ENCODE measurements around the gene CDC42BPA.

Gene CDC42BPA

DNA sequence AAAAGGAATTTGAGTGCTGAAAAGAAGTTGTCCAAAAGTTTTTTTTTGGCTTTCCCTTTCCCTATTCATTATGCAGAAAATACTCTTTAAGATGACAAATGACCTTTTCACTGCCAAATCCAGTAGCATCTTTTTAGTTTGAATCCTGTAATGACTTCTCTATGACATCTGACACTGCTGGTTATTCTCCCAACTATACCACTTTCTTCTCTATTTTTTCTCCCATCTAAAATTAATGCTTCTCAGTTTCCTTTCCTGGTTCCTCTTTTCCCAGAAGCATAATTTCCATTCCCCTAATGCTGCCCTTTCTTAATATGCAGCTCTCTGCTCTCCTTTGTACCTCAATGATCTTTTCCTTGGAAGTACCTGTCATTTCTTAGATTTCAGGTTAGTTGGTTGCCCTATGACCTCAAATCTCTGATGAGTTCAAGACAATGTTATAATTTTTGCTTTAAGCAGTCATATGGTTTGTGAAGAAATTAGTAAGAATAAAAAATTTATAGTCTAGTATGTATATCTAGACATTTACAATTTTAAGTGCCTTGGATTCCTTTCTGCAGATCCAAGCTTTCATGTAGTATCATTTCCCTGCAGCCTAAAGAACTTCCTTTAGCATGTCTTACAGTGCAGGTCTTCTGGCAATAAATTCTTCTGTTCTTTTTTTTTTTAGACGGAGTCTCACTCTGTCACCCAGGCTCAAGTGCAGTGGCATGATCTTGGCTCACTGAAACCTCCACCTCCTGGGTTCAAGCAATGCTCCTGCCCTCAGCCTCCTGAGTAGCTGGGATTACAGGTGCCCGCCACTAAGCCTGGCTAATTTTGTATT, 150.8 kb downstream of the CDC42BPA start:
- Histone ChIP-seq H3K27ac (no peak overlapping the region), H3K9me3 (no peaks in the 10 kb centered on the region), H3K4me3 (ENCODE audit: low read depth in 1 of 2, low read length in 1 of 2) (no peak overlapping the region), H3K36me3 (no peaks in the 10 kb centered on the region), H3K27me3 (no peaks in the 10 kb centered on the region), H3K4me1 (ENCODE audit: control insufficient read depth in 1 of 2, insufficient read depth in 1 of 2, low read depth in 1 of 2, low read length in 1 of 2) (no peaks in the 10 kb centered on the region)
- no peak for TF ChIP-seq CTCF (IDR thresholded peaks at IDR 0.05)

DNA sequence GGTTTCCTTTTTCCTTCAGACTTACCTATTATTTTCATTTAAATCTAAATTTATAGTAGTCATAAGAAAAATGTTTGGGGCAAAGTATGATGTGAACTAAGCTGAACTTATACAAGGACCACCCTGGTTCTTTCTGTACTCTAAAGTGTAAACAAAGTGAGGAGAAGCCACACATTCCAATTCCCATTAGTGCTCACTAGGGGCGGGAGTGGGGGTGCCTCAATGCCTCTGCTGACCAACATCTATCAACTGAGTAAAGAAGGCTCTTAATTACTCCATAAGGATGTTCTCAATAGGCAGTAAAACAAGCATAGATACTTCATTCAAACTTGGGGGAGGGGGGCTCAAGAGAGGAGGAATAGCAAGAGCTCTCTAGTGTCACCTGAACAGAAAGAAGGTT, 151.7 kb downstream of the CDC42BPA start:
- TF ChIP-seq CTCF (IDR thresholded peaks at IDR 0.05): no peak
- H3K27me3 ChIP-seq: no peaks in the 10 kb centered on the region
- H3K4me1 ChIP-seq (ENCODE audit: control insufficient read depth in 1 of 2, insufficient read depth in 1 of 2, low read depth in 1 of 2, low read length in 1 of 2): no peaks in the 10 kb centered on the region
- H3K36me3 ChIP-seq: no peaks in the 10 kb centered on the region
- H3K27ac ChIP-seq: no peak overlapping the region
- H3K4me3 ChIP-seq (ENCODE audit: low read depth in 1 of 2, low read length in 1 of 2): no peak overlapping the region
- no peaks in the 10 kb centered on the region for H3K9me3 ChIP-seq

- no peaks in the 10 kb centered on the region for H3K9me3 ChIP-seq
- TF ChIP-seq CTCF (IDR thresholded peaks at IDR 0.05): no peak
- no peaks in the 10 kb centered on the region for H3K27me3 ChIP-seq
- H3K4me3 ChIP-seq (ENCODE audit: low read depth in 1 of 2, low read length in 1 of 2): no peak overlapping the region
- H3K4me1 ChIP-seq (ENCODE audit: control insufficient read depth in 1 of 2, insufficient read depth in 1 of 2, low read depth in 1 of 2, low read length in 1 of 2): no peaks in the 10 kb centered on the region
- H3K27ac ChIP-seq: no peak overlapping the region
- H3K36me3 ChIP-seq: no peaks in the 10 kb centered on the region
Measured at GRCh38 chr1:227161470-227161869, 156.8 kb downstream of the CDC42BPA start.

GRCh38 chr1:227156520-227156919, 161.8 kb downstream of the CDC42BPA start:
- Histone ChIP-seq H3K4me1 (ENCODE audit: control insufficient read depth in 1 of 2, insufficient read depth in 1 of 2, low read depth in 1 of 2, low read length in 1 of 2) (no peaks in the 10 kb centered on the region), H3K27ac (no peak overlapping the region), H3K27me3 (no peaks in the 10 kb centered on the region), H3K9me3 (no peaks in the 10 kb centered on the region), H3K4me3 (ENCODE audit: low read depth in 1 of 2, low read length in 1 of 2) (no peak overlapping the region), H3K36me3 (no peaks in the 10 kb centered on the region)
- no peak for TF ChIP-seq CTCF (IDR thresholded peaks at IDR 0.05)

GRCh38 chr1:227155688-227156087, 162.6 kb downstream of the CDC42BPA start:
- H3K36me3 ChIP-seq: no peaks in the 10 kb centered on the region
- H3K27me3 ChIP-seq: no peaks in the 10 kb centered on the region
- no peak for TF ChIP-seq CTCF (IDR thresholded peaks at IDR 0.05)
- no peak overlapping the region for H3K27ac ChIP-seq
- no peak overlapping the region for H3K4me3 ChIP-seq (ENCODE audit: low read depth in 1 of 2, low read length in 1 of 2)
- H3K9me3 ChIP-seq: no peaks in the 10 kb centered on the region
- no peaks in the 10 kb centered on the region for H3K4me1 ChIP-seq (ENCODE audit: control insufficient read depth in 1 of 2, insufficient read depth in 1 of 2, low read depth in 1 of 2, low read length in 1 of 2)
